ENCODE measurements around the gene CD63. TPM values are rescaled to one million over a fixed set of nuclear protein-coding genes. Genes with fewer than 3 reads are reported as not detected.
"Not testable (repeated sequence)": the region's sequence is repeated elsewhere in the genome, so short reads cannot be mapped to it uniquely, and the experiment has no call there.

The CD63 gene
- total RNA-seq, 1 experiment from 2014 or later = 869 TPM

DNA sequence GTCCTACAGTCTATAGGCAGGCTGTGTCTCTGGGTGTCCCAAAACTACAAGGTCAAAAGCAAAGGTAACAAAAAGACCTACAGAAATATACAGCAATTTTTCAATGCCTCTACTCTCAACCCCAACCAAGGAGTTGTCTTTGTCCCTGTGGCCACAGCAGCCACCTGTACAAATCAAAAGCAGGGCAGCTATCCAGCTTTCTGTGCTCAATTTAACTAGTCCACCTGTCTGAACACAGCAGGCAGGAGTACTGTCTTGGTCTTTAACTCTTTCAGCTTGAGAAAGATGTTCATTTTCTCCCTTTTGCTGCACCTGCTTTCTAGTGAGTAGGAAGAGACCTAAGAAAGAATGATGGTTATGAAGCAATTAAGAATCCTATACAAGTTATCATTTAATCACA lies 33.8 kb upstream of the CD63 start:
- ChIA-PET CTCF (interaction anchor here (0.6 kb wide), 1 partner anchor 178 kb away, joined by 11 read pairs; no protein-coding TSS in a partner anchor), POLR2A (ENCODE audit: unreplicated experiment) (interaction anchor here (0.6 kb wide), 1 partner anchor 55 kb away, joined by 3 read pairs; the partner anchor contains the start of gene SARNP)
- no peaks in the 10 kb centered on the region for H4K20me1 ChIP-seq (ENCODE audit: low read length)
- no peaks in the 10 kb centered on the region for H3K4me1 ChIP-seq (ENCODE audit: insufficient read depth, low read length)
- no peak overlapping the region for H3K4me2 ChIP-seq (ENCODE audit: low read length)
- no peak overlapping the region for H3K4me3 ChIP-seq (ENCODE audit: low read length)
- no peak overlapping the region for H3K9ac ChIP-seq (ENCODE audit: low read length)
- H3F3A ChIP-seq (ENCODE audit: low read length, unreplicated experiment) = no peaks in the 10 kb centered on the region
- no peak overlapping the region for H3K27ac ChIP-seq (ENCODE audit: low read length)
- no peaks in the 10 kb centered on the region for H3K9me3 ChIP-seq (ENCODE audit: low read length)
- no peaks in the 10 kb centered on the region for H3K79me2 ChIP-seq (ENCODE audit: low read length)
- no peaks in the 10 kb centered on the region for H3K27me3 ChIP-seq (ENCODE audit: low read length)
- DNase-seq = no peak
- BruUV-seq (replicated peaks) = no TSS peak
- no peak for TF ChIP-seq EZH2 (IDR thresholded peaks at IDR 0.05; ENCODE audit: low read length, unreplicated experiment)
- no peak overlapping the region for H2AFZ ChIP-seq (ENCODE audit: low read length)
- intact Hi-C loops (cut with micrococcal nuclease) = no loop called here
- no peak for ATAC-seq
- peaks cover 35% of the 10 kb centered on the region for H3K36me3 ChIP-seq (ENCODE audit: low read depth, low read length)
- H3K9me2 ChIP-seq (replicated peaks; ENCODE audit: low read length) = no peaks in the 10 kb centered on the region

DNA sequence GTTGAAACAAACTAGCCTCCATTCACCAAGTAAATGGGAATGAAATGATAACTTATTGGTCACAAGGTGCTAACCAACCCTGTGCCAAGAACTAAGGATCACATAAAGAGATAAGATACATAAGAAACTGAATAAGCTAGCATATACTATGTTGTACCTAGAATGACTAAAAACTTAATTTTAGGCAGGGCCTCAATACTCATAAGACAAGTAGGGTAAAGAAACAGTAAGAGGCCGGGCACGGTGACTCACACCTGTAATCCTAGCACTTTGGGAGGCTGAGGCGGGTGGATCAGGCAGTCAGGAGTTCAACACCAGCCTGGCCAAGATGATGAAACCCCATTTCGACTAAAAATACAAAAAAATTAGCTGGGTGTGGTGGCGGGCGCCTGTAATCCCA lies 31.9 kb upstream of the CD63 start:
- no peaks in the 10 kb centered on the region for H3K4me1 ChIP-seq (ENCODE audit: insufficient read depth, low read length)
- H3K79me2 ChIP-seq (ENCODE audit: low read length) = no peaks in the 10 kb centered on the region
- POLR2A ChIA-PET (ENCODE audit: unreplicated experiment) = no interaction called here
- DNase-seq (no peak), ATAC-seq (no peak)
- peaks cover 42% of the 10 kb centered on the region for H3K36me3 ChIP-seq (ENCODE audit: low read depth, low read length)
- no TSS peak for BruUV-seq (replicated peaks)
- H3F3A ChIP-seq (ENCODE audit: low read length, unreplicated experiment) = no peaks in the 10 kb centered on the region
- H3K4me3 ChIP-seq (ENCODE audit: low read length) = no peak overlapping the region
- H3K9me2 ChIP-seq (replicated peaks; ENCODE audit: low read length) = no peaks in the 10 kb centered on the region
- CTCF ChIA-PET = no interaction called here
- intact Hi-C loops (cut with micrococcal nuclease) = no loop called here
- H4K20me1 ChIP-seq (ENCODE audit: low read length) = no peaks in the 10 kb centered on the region
- no peaks in the 10 kb centered on the region for H3K27me3 ChIP-seq (ENCODE audit: low read length)
- H2AFZ ChIP-seq (ENCODE audit: low read length) = no peak overlapping the region
- H3K27ac ChIP-seq (ENCODE audit: low read length) = no peak overlapping the region
- no peak overlapping the region for H3K4me2 ChIP-seq (ENCODE audit: low read length)
- no peaks in the 10 kb centered on the region for H3K9me3 ChIP-seq (ENCODE audit: low read length)
- no peak overlapping the region for H3K9ac ChIP-seq (ENCODE audit: low read length)
- TF ChIP-seq EZH2phosphoT487 (IDR thresholded peaks at IDR 0.05; ENCODE audit: borderline replicate concordance, low read length) (no peak), EZH2 (IDR thresholded peaks at IDR 0.05; ENCODE audit: low read length, unreplicated experiment) (no peak)
- TF ChIP-seq, protein P1, sequence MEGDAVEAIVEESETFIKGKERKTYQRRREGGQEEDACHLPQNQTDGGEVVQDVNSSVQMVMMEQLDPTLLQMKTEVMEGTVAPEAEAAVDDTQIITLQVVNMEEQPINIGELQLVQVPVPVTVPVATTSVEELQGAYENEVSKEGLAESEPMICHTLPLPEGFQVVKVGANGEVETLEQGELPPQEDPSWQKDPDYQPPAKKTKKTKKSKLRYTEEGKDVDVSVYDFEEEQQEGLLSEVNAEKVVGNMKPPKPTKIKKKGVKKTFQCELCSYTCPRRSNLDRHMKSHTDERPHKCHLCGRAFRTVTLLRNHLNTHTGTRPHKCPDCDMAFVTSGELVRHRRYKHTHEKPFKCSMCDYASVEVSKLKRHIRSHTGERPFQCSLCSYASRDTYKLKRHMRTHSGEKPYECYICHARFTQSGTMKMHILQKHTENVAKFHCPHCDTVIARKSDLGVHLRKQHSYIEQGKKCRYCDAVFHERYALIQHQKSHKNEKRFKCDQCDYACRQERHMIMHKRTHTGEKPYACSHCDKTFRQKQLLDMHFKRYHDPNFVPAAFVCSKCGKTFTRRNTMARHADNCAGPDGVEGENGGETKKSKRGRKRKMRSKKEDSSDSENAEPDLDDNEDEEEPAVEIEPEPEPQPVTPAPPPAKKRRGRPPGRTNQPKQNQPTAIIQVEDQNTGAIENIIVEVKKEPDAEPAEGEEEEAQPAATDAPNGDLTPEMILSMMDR (conservative IDR thresholded peaks at IDR 0.05; ENCODE audit: low read depth, low read length) = no peak

DNA sequence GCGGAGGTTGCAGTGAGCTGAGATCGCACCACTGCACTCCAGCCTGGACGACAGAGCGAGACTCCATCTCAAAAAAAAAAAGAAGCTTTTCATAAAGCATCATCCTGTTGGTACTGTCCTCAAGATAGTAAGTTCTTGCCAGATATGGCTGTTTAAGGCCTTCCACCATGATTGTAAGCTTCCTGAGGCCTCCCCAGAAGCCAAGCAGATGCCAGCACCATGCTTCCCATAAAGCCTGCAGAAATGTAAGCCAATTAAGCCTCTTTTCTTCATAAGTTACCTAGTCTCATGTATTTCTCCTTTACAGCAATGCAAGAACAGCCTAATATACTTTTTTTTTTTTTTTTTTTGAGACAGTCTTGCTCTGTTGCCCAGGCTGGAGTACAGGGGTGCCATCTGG lies 29.8 kb upstream of the CD63 start:
- H3K4me2 ChIP-seq (ENCODE audit: low read length); BruUV-seq (replicated peaks); H3K27ac ChIP-seq (ENCODE audit: low read length); H4K20me1 ChIP-seq (ENCODE audit: low read length); H3K9me2 ChIP-seq (replicated peaks; ENCODE audit: low read length); H3K9me3 ChIP-seq (ENCODE audit: low read length); H3K4me3 ChIP-seq (ENCODE audit: low read length); H3K4me1 ChIP-seq (ENCODE audit: insufficient read depth, low read length); H2AFZ ChIP-seq (ENCODE audit: low read length); intact Hi-C loops (cut with micrococcal nuclease); CTCF ChIA-PET; DNase-seq; H3K9ac ChIP-seq (ENCODE audit: low read length); H3K79me2 ChIP-seq (ENCODE audit: low read length); H3F3A ChIP-seq (ENCODE audit: low read length, unreplicated experiment); H3K27me3 ChIP-seq (ENCODE audit: low read length); POLR2A ChIA-PET (ENCODE audit: unreplicated experiment); ATAC-seq: not testable (repeated sequence)
- peaks cover 56% of the 10 kb centered on the region for H3K36me3 ChIP-seq (ENCODE audit: low read depth, low read length)

- ATAC-seq (no peak), DNase-seq (no peak)
- Histone ChIP-seq H3K4me3 (ENCODE audit: low read length) (no peak overlapping the region), H3K9me2 (replicated peaks; ENCODE audit: low read length) (no peaks in the 10 kb centered on the region), H3K36me3 (ENCODE audit: low read depth, low read length) (peaks cover 58% of the 10 kb centered on the region), H3K9me3 (ENCODE audit: low read length) (no peaks in the 10 kb centered on the region), H2AFZ (ENCODE audit: low read length) (no peak overlapping the region), H3K4me2 (ENCODE audit: low read length) (no peak overlapping the region), H3K79me2 (ENCODE audit: low read length) (no peaks in the 10 kb centered on the region), H3K4me1 (ENCODE audit: insufficient read depth, low read length) (no peaks in the 10 kb centered on the region), H3K9ac (ENCODE audit: low read length) (no peak overlapping the region), H3K27ac (ENCODE audit: low read length) (no peak overlapping the region), H3K27me3 (ENCODE audit: low read length) (no peaks in the 10 kb centered on the region), H4K20me1 (ENCODE audit: low read length) (no peaks in the 10 kb centered on the region), H3F3A (ENCODE audit: low read length, unreplicated experiment) (no peaks in the 10 kb centered on the region)
- TF ChIP-seq EZH2phosphoT487 (IDR thresholded peaks at IDR 0.05; ENCODE audit: borderline replicate concordance, low read length) (no peak), EZH2 (IDR thresholded peaks at IDR 0.05; ENCODE audit: low read length, unreplicated experiment) (no peak)
- TF ChIP-seq, protein P1 (conservative IDR thresholded peaks at IDR 0.05; ENCODE audit: low read depth, low read length) = no peak
- intact Hi-C loops (cut with micrococcal nuclease) = no loop called here
- BruUV-seq (replicated peaks) = no TSS peak
- ChIA-PET CTCF (no interaction called here), POLR2A (ENCODE audit: unreplicated experiment) (no interaction called here)
Observed at GRCh38 chr12:55757701-55758100, 28.9 kb upstream of the CD63 start.

All from PC-3 (cell line).